Measurements from ENCODE around the gene MMD. TPM values are rescaled to one million over a fixed set of nuclear protein-coding genes. Genes with fewer than 3 reads are reported as not detected.

The MMD gene
- total RNA-seq, 6 experiments from 2014 or later: 2.8 to 17.2 (median 12.4) TPM

DNA sequence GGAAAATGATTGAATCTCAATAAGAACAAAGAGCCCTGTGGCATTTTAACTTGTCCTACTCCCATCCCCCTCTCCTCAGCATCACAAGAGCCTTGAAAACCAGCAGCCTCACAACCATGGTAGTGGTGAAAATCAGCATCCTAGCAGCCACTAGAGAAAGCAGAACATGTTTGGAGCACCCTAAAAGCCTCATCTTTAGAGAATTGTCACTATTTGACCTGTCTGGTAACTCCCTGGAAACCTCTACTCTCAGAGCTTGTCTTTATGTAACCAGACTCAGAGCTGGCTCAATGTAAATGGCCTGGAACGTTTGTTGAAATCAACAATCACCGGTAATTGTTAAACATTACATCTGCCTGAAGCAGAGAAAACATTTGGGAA, 70.8 kb downstream of the MMD start:
- Histone ChIP-seq H3K27me3 (no peaks in the 10 kb centered on the region), H3K4me1 (peaks cover 0 to 7% (median 0%) of the 10 kb centered on the region in 4 donors), H3K9me3 (no peaks in the 10 kb centered on the region), H3K36me3 (no peaks in the 10 kb centered on the region), H3K27ac (no peak overlapping the region), H3K4me3 (no peak overlapping the region)
- DNase-seq: no peak
- 54% methylated on average over 2 of the region's 2 CpGs for WGBS (ENCODE audit: insufficient coverage, low coverage, low lambda C conversion rate, missing lambda C conversion rate)
- no peak for ATAC-seq
- intact Hi-C loops (cut with DNase I): loop anchor here in 1 of 2 donors (10.0 kb wide), 1 partner anchor 356 kb away; no protein-coding TSS in a partner anchor
- TF ChIP-seq CTCF (IDR thresholded peaks at IDR 0.05) (no peak), POLR2A (IDR thresholded peaks at IDR 0.05) (no peak)

GRCh38 chr17:55348749-55349354, 72.8 kb downstream of the MMD start:
- Histone ChIP-seq H3K9me3 (no peaks in the 10 kb centered on the region), H3K36me3 (no peaks in the 10 kb centered on the region), H3K27ac (no peak overlapping the region), H3K27me3 (no peaks in the 10 kb centered on the region), H3K4me1 (peaks cover 0 to 7% (median 0%) of the 10 kb centered on the region in 4 donors), H3K4me3 (no peak overlapping the region)
- WGBS (ENCODE audit: insufficient coverage, low coverage, low lambda C conversion rate, missing lambda C conversion rate): 12% methylated on average over 10 of the region's 10 CpGs
- peak in 2 of 3 donors; percentile 38 to 55 for DNase-seq
- TF ChIP-seq CTCF (IDR thresholded peaks at IDR 0.05) (peak; percentile 86 to 92 (median 86)), POLR2A (IDR thresholded peaks at IDR 0.05) (no peak)
- ATAC-seq: peak; percentile 90 to 98 (median 92)
- intact Hi-C loops (cut with DNase I): loop anchor here in 1 of 2 donors (10.0 kb wide), 1 partner anchor 354 kb away; no protein-coding TSS in a partner anchor

DNA sequence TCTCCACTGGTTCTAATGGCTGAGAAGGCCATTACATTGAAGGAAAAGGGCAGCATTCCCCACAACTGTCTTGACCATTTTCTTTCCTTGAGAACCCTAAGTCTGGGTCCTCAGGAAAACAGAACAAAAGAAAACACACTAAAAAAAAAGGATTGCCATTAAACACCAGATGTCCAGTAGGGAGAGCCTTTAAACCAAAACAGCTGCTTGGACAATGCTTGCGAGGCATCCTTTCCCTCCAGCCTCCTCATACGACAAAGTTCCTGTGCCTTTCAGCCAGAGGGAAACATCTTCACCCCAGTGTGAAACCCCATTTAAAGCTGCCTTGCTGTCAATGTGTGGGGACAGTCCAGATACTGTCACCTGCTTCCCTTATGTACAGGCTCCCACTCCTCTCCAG, 74.3 kb downstream of the MMD start:
- Histone ChIP-seq H3K27me3 (no peaks in the 10 kb centered on the region), H3K27ac (no peak overlapping the region), H3K36me3 (no peaks in the 10 kb centered on the region), H3K4me1 (peaks cover 0 to 7% (median 0%) of the 10 kb centered on the region in 4 donors), H3K9me3 (no peaks in the 10 kb centered on the region), H3K4me3 (no peak overlapping the region)
- DNase-seq: no peak
- ATAC-seq: no peak
- WGBS (ENCODE audit: insufficient coverage, low coverage, low lambda C conversion rate, missing lambda C conversion rate): 94% methylated on average over 2 of the region's 2 CpGs
- intact Hi-C loops (cut with DNase I): loop anchor here in 1 of 2 donors (10.0 kb wide), 1 partner anchor 353 kb away; no protein-coding TSS in a partner anchor
- TF ChIP-seq CTCF (IDR thresholded peaks at IDR 0.05): no peak
- TF ChIP-seq POLR2A (IDR thresholded peaks at IDR 0.05): no peak

- Histone ChIP-seq H3K4me1 (peaks cover 0 to 7% (median 0%) of the 10 kb centered on the region in 4 donors), H3K9me3 (no peaks in the 10 kb centered on the region), H3K36me3 (no peaks in the 10 kb centered on the region), H3K27ac (no peak overlapping the region), H3K27me3 (no peaks in the 10 kb centered on the region), H3K4me3 (no peak overlapping the region)
- TF ChIP-seq POLR2A (IDR thresholded peaks at IDR 0.05) (no peak), CTCF (IDR thresholded peaks at IDR 0.05) (no peak)
- intact Hi-C loops (cut with DNase I): loop anchor here in 1 of 2 donors (10.0 kb wide), 1 partner anchor 352 kb away; no protein-coding TSS in a partner anchor
- DNase-seq (no peak), ATAC-seq (no peak)
- WGBS (ENCODE audit: insufficient coverage, low coverage, low lambda C conversion rate, missing lambda C conversion rate): 78% methylated on average over 1 of the region's 1 CpG
These were observed 75.0 kb downstream of the MMD start for GRCh38 chr17:55346658-55347057.
